ENCODE data around the gene FBXO24. TPM values are rescaled to one million over a fixed set of nuclear protein-coding genes. Genes with fewer than 3 reads are reported as not detected.

FBXO24 gene
- total and polyA plus RNA-seq, 9 of the 15 experiments (the other 6 are each of a cell fraction or from before 2014, with no cell fraction given), result 0.17 to 0.95 (median 0.50) TPM

DNA sequence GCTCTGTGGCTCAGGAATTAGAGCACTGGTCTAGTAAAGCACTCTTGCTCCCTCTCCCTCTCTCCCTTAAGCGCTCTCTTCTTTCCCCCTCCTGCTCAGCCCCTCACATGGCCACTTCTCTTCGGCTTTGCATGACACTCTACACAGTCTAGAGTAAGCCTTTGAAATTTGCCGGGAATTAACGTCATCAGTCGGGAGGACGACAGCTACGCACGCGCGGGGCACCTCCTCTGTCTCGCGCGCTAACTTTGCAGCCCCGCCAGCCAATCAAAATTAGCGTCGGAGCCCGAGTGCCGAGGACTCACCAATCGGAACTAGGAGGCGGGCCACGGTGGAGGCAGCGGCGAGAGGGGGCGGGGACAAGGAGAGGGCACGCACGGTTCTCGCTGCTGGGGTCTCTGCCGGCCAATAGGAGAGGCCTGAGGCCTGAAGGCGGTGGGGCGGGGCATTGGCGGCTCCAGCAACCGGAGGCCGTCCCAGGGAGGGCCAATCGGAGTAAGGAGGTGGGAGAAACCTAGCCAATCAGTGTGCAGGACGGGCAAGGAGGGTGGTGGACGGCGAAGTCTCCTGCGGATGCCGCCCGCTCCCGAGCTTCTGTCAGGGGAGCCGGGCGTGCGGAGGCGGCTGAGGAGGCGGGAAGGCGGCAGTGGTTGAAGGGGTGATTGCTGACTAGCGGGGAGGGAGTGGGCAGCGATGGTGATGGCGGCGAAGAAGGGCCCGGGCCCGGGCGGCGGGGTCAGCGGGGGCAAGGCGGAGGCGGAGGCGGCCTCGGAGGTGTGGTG is 47.3 kb upstream of the FBXO24 start, which contains the start of gene AGFG2 (continued):
- TF ChIP-seq ZBTB17 (CRISPR knock-in tag; IDR thresholded peaks at IDR 0.05) (peak; percentile 11; the same call in 1 of the 2 replicates), ZNF780A (CRISPR knock-in tag; IDR thresholded peaks at IDR 0.05) (no peak), ZSCAN29 (IDR thresholded peaks at IDR 0.05) (no peak), SIRT6 (IDR thresholded peaks at IDR 0.05; ENCODE audit: low read depth, low read length) (no peak), ELF2 (CRISPR knock-in tag; IDR thresholded peaks at IDR 0.05) (no peak), SRSF3 (IDR thresholded peaks at IDR 0.05; ENCODE audit: insufficient read depth, low read length) (no peak), HDAC2 (IDR thresholded peaks at IDR 0.05) (peak; percentile 78), KAT8 (IDR thresholded peaks at IDR 0.05; ENCODE audit: low read depth) (no peak), ZNF134 (CRISPR knock-in tag; conservative IDR thresholded peaks at IDR 0.05) (0 out of 2 replicates have a peak, but pooled peaks have one; percentile 27), EP300 (IDR thresholded peaks at IDR 0.05; ENCODE audit: low read length) (no peak), ARNT (IDR thresholded peaks at IDR 0.05) (peak in 1 of 2 experiments; percentile 74; a peak in 1 of 4 replicates), YY1 (IDR thresholded peaks at IDR 0.05; ENCODE audit: borderline replicate concordance in 1 of 3, control insufficient read depth in 1 of 3, extremely low read depth in 1 of 3, insufficient read depth in 3 of 3, insufficient read length in 1 of 3, insufficient replicate concordance in 2 of 3, low read depth in 1 of 3, low read length in 2 of 3) (peak in 2 of 3 experiments; percentile 15 to 59), ZBTB7A (IDR thresholded peaks at IDR 0.05; ENCODE audit: borderline replicate concordance, control insufficient read depth, low read depth, low read length) (no peak), PRMT5 (CRISPR knock-in tag; IDR thresholded peaks at IDR 0.05) (no peak), ZNF347 (CRISPR knock-in tag; IDR thresholded peaks at IDR 0.05; ENCODE audit: low read depth) (no peak), CEBPG (CRISPR knock-in tag; IDR thresholded peaks at IDR 0.05) (peak; percentile 83), CEBPG (tag; conservative IDR thresholded peaks at IDR 0.05 in 1 of 2, IDR thresholded peaks at IDR 0.05 in 1 of 2) (no peak)
- TF ChIP-seq, protein P1, sequence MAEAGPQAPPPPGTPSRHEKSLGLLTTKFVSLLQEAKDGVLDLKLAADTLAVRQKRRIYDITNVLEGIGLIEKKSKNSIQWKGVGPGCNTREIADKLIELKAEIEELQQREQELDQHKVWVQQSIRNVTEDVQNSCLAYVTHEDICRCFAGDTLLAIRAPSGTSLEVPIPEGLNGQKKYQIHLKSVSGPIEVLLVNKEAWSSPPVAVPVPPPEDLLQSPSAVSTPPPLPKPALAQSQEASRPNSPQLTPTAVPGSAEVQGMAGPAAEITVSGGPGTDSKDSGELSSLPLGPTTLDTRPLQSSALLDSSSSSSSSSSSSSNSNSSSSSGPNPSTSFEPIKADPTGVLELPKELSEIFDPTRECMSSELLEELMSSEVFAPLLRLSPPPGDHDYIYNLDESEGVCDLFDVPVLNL (CRISPR knock-in tag; IDR thresholded peaks at IDR 0.05; ENCODE audit: low read depth), result peak; percentile 96
- TF ChIP-seq, protein P2, sequence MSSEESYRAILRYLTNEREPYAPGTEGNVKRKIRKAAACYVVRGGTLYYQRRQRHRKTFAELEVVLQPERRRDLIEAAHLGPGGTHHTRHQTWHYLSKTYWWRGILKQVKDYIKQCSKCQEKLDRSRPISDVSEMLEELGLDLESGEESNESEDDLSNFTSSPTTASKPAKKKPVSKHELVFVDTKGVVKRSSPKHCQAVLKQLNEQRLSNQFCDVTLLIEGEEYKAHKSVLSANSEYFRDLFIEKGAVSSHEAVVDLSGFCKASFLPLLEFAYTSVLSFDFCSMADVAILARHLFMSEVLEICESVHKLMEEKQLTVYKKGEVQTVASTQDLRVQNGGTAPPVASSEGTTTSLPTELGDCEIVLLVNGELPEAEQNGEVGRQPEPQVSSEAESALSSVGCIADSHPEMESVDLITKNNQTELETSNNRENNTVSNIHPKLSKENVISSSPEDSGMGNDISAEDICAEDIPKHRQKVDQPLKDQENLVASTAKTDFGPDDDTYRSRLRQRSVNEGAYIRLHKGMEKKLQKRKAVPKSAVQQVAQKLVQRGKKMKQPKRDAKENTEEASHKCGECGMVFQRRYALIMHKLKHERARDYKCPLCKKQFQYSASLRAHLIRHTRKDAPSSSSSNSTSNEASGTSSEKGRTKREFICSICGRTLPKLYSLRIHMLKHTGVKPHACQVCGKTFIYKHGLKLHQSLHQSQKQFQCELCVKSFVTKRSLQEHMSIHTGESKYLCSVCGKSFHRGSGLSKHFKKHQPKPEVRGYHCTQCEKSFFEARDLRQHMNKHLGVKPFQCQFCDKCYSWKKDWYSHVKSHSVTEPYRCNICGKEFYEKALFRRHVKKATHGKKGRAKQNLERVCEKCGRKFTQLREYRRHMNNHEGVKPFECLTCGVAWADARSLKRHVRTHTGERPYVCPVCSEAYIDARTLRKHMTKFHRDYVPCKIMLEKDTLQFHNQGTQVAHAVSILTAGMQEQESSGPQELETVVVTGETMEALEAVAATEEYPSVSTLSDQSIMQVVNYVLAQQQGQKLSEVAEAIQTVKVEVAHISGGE (CRISPR knock-in tag; IDR thresholded peaks at IDR 0.05), result no peak
- TF ChIP-seq, protein P3, sequence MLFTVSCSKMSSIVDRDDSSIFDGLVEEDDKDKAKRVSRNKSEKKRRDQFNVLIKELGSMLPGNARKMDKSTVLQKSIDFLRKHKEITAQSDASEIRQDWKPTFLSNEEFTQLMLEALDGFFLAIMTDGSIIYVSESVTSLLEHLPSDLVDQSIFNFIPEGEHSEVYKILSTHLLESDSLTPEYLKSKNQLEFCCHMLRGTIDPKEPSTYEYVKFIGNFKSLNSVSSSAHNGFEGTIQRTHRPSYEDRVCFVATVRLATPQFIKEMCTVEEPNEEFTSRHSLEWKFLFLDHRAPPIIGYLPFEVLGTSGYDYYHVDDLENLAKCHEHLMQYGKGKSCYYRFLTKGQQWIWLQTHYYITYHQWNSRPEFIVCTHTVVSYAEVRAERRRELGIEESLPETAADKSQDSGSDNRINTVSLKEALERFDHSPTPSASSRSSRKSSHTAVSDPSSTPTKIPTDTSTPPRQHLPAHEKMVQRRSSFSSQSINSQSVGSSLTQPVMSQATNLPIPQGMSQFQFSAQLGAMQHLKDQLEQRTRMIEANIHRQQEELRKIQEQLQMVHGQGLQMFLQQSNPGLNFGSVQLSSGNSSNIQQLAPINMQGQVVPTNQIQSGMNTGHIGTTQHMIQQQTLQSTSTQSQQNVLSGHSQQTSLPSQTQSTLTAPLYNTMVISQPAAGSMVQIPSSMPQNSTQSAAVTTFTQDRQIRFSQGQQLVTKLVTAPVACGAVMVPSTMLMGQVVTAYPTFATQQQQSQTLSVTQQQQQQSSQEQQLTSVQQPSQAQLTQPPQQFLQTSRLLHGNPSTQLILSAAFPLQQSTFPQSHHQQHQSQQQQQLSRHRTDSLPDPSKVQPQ (CRISPR knock-in tag; IDR thresholded peaks at IDR 0.05; ENCODE audit: borderline replicate concordance), result no peak
